B cell (primary cell): ENCODE results near the gene OR4E2. TPM values are rescaled to one million over a fixed set of nuclear protein-coding genes. Genes with fewer than 3 reads are reported as not detected.

Experiments
- ATAC-seq: fragments of 200-7000 bp; cut with Tn5 transposase; one replicate; pipeline ENCODE4 v1.10.0; 2021; ENCODE audit warnings: low read depth, mild to moderate bottlenecking, moderate number of reproducible peaks, moderate library complexity
- CTCF ChIA-PET: fragments of 350-600 bp; sonication (Branson Sonifier 250); formaldehyde crosslinking; loops from one replicate; lab custom pipeline; 2021; ENCODE audit warnings: antibody characterized with exemption, inconsistent platforms; lab: Charles Lee
- POLR2A ChIA-PET: fragments of 350-600 bp; sonication (Branson Sonifier 250); formaldehyde crosslinking; loops from one replicate; lab custom pipeline; 2021; ENCODE audit warnings: antibody characterized with exemption; lab: Charles Lee
- DNase-seq: peaks from one replicate; pipeline ENCODE4 v3.0.0; 2013
- H2AFZ ChIP-seq: 2 replicates; pipeline ENCODE4 v1.6.1; 2012; ENCODE audit warnings: mild to moderate bottlenecking, low read depth, low read length; ENCODE audit not compliant: insufficient read depth, poor library complexity, severe bottlenecking
- H3K27ac ChIP-seq, 2 donors: 1 replicate in 1 of 2; 2 replicates in 1 of 2; pipeline ENCODE4 v1.5.1; 2012 to 2013; ENCODE audit warnings: low read length in 2 of 2, mild to moderate bottlenecking in 2 of 2, moderate library complexity in 1 of 2
- H3K27me3 ChIP-seq, 4 experiments: fragments of 200-600 bp in 1 of 4; sonication (generic) in 1 of 4; replicated peaks in 1 of 4; 1 replicate in 2 of 4; 2 replicates in 2 of 4; pipeline versions ENCODE4 v1.6.1 to v1.7.0; 2013 to 2016; ENCODE audit warnings: low read length in 3 of 4, mild to moderate bottlenecking in 2 of 4, mixed read lengths in 1 of 4, moderate library complexity in 1 of 4; ENCODE audit not compliant: insufficient read depth in 4 of 4, control insufficient read depth in 3 of 4; ENCODE audit errors: control extremely low read depth in 1 of 4
- H3K36me3 ChIP-seq, 2 experiments: replicated peaks in 1 of 2; 1 replicate in 1 of 2; 2 replicates in 1 of 2; pipeline versions ENCODE4 v1.6.1 to v1.7.1; 2013; ENCODE audit warnings: low read length in 1 of 2; ENCODE audit not compliant: insufficient read depth in 2 of 2, control insufficient read depth in 1 of 2; ENCODE audit errors: control extremely low read depth in 1 of 2, extremely low read depth in 1 of 2
- H3K4me1 ChIP-seq, 2 donors: fragments of 200-600 bp in 1 of 2; sonication (generic) in 1 of 2; 1 replicate in 1 of 2; 2 replicates in 1 of 2; pipeline versions ENCODE4 v1.5.1 to v1.6.1; 2013 to 2017; ENCODE audit warnings: low read length in 2 of 2; ENCODE audit not compliant: control insufficient read depth in 2 of 2, insufficient read depth in 2 of 2
- H3K4me2 ChIP-seq: replicated peaks from 2 replicates; pipeline ENCODE3; 2012; ENCODE audit warnings: mild to moderate bottlenecking, low read depth, low read length; ENCODE audit not compliant: poor library complexity, severe bottlenecking
- H3K4me3 ChIP-seq, 5 experiments: fragments of 200-600 bp in 1 of 5; sonication (generic) in 1 of 5; 1 replicate in 3 of 5; 2 replicates in 2 of 5; pipeline versions ENCODE4 v1.5.1 to v1.7.0; 2011 to 2016; ENCODE audit warnings: low read length in 4 of 5, mild to moderate bottlenecking in 4 of 5, low read depth in 2 of 5, control low read depth in 1 of 5, moderate library complexity in 1 of 5; ENCODE audit not compliant: insufficient read depth in 1 of 5; ENCODE audit errors: control extremely low read depth in 1 of 5, extremely low read depth in 1 of 5
- H3K79me2 ChIP-seq: fragments of 200-600 bp; sonication (generic); one replicate; pipeline ENCODE4 v1.6.0; 2016; ENCODE audit warnings: low read length; ENCODE audit not compliant: control insufficient read depth, insufficient read depth
- H3K9ac ChIP-seq: fragments of 200-600 bp; sonication (generic); 2 replicates; pipeline ENCODE4 v1.6.1; 2017; ENCODE audit warnings: mild to moderate bottlenecking, low read length, moderate library complexity
- H3K9me3 ChIP-seq, 3 donors: one replicate each; pipeline versions ENCODE4 v1.6.1 to v1.7.1; 2013; ENCODE audit warnings: low read length in 2 of 3; ENCODE audit not compliant: control insufficient read depth in 2 of 3, insufficient read depth in 1 of 3; ENCODE audit errors: control extremely low read depth in 1 of 3
- H4K20me1 ChIP-seq: 2 replicates; pipeline ENCODE4 v1.6.0; 2012; ENCODE audit warnings: mild to moderate bottlenecking, low read length; ENCODE audit not compliant: insufficient read depth, control insufficient read depth, poor library complexity, severe bottlenecking
- H3K27ac Mint-ChIP-seq: one replicate; pipeline ENCODE4 v1.8.0; 2021; ENCODE audit warnings: mixed read lengths
- H3K27me3 Mint-ChIP-seq: one replicate; pipeline ENCODE4 v1.8.0; 2021; ENCODE audit warnings: mixed read lengths
- H3K4me1 Mint-ChIP-seq: one replicate; pipeline ENCODE4 v1.8.0; 2021; ENCODE audit warnings: mixed read lengths
- H3K4me3 Mint-ChIP-seq: one replicate; pipeline ENCODE4 v1.8.0; 2021; ENCODE audit warnings: mixed read lengths
- H3K9me3 Mint-ChIP-seq: one replicate; pipeline ENCODE4 v1.8.0; 2022; ENCODE audit warnings: mixed read lengths; ENCODE audit not compliant: insufficient read depth
- CTCF ChIP-seq: fragments of 200-600 bp; IDR thresholded peaks from one replicate; pipeline ENCODE4 v1.8.0; 2022; ENCODE audit warnings: antibody characterized with exemption, mild to moderate bottlenecking
- EZH2 ChIP-seq: IDR thresholded peaks from 2 replicates; pipeline ENCODE4 v1.6.1; 2012; ENCODE audit warnings: borderline replicate concordance, low read depth, mild to moderate bottlenecking, moderate library complexity, low read length; ENCODE audit not compliant: insufficient read depth, poor library complexity, severe bottlenecking
- WGBS: methylation state at CpG from one replicate; pipeline ENCODE4 v1.1.5; 2013; ENCODE audit warnings: missing lambda C conversion rate; ENCODE audit not compliant: insufficient coverage; 5-methylcytosine and 5-hydroxymethylcytosine counted together
- intact Hi-C: fragments of 100-400 bp; cut with micrococcal nuclease; formaldehyde crosslinking; loops from one replicate; pipeline ENCODE4 v1.10.0; 2022
- polyA plus RNA-seq: library from polyadenylated mRNA; depleted of rRNA; stranded (reverse); fragments of >200 nt; gene quantifications from 2 replicates; pipeline ENCODE4 v1.2.3, GENCODE V29; 2012
- total RNA-seq, 2 donors: library from RNA; stranded (reverse); fragments of 120-200 nt in 1 of 2; gene quantifications; 1 replicate in 1 of 2; 2 replicates in 1 of 2; pipeline versions ENCODE4 v1.2.3 to v1.2.4, GENCODE V29; 2013 to 2022

OR4E2 gene
- total and polyA plus RNA-seq, 2 donors (not counting 1 experiment from before 2014, with no cell fraction given) = not detected

GRCh38 chr14:21631084-21631483 is 22.6 kb upstream of the OR4E2 start:
- WGBS = 50% methylated on average over 2 of the region's 3 CpGs
- Histone ChIP-seq H3K4me3 (no peak overlapping the region), H3K4me1 (no peaks in the 10 kb centered on the region), H2AFZ (no peak overlapping the region), H3K79me2 (no peaks in the 10 kb centered on the region), H4K20me1 (no peaks in the 10 kb centered on the region), H3K9ac (no peak overlapping the region), H3K4me2 (no peak overlapping the region), H3K27me3 (peaks cover 0 to 2% (median 0%) of the 10 kb centered on the region in 4 experiments), H3K27ac (no peak overlapping the region), H3K9me3 (peaks cover 0 to 2% (median 0%) of the 10 kb centered on the region in 3 donors), H3K36me3 (no peaks in the 10 kb centered on the region)
- no peaks in the 10 kb centered on the region for H3K4me1 Mint-ChIP-seq
- ChIA-PET CTCF (no interaction called here), POLR2A (no interaction called here)
- peaks cover 5% of the 10 kb centered on the region for H3K9me3 Mint-ChIP-seq
- TF ChIP-seq EZH2 (no peak), CTCF (no peak)
- no peak overlapping the region for H3K27ac Mint-ChIP-seq
- no peak overlapping the region for H3K4me3 Mint-ChIP-seq
- no peak for DNase-seq
- intact Hi-C loops = no loop called here
- ATAC-seq = no peak
- peaks cover 35% of the 10 kb centered on the region for H3K27me3 Mint-ChIP-seq

- H3K4me3 Mint-ChIP-seq = no peak within 1 kb of the TSS
- no peak within 1 kb of the TSS for H3K27ac ChIP-seq
- H4K20me1 ChIP-seq = no peaks in the 10 kb centered on the region
- no peaks in the 10 kb centered on the region for H3K4me1 ChIP-seq
- H2AFZ ChIP-seq = no peak within 1 kb of the TSS
- ATAC-seq = no peak
- POLR2A ChIA-PET = no interaction called here
- WGBS = 80% methylated on average over 2 of the region's 4 CpGs
- intact Hi-C loops = no loop called here
- H3K79me2 ChIP-seq = no peaks in the 10 kb centered on the region
- no peaks in the 10 kb centered on the region for H3K4me1 Mint-ChIP-seq
- H3K9me3 Mint-ChIP-seq = peaks cover 3% of the 10 kb centered on the region
- H3K4me2 ChIP-seq = no peak within 1 kb of the TSS
- peaks cover 15% of the 10 kb centered on the region for H3K27me3 Mint-ChIP-seq
- H3K9me3 ChIP-seq = peaks cover 0 to 2% (median 0%) of the 10 kb centered on the region in 3 donors
- no peak within 1 kb of the TSS for H3K4me3 ChIP-seq
- no peak for DNase-seq
- no peak within 1 kb of the TSS for H3K27ac Mint-ChIP-seq
- H3K9ac ChIP-seq = no peak within 1 kb of the TSS
- no peaks in the 10 kb centered on the region for H3K27me3 ChIP-seq
- no peaks in the 10 kb centered on the region for H3K36me3 ChIP-seq
- TF ChIP-seq CTCF (no peak), EZH2 (no peak)
- CTCF ChIA-PET = interaction anchor here (0.7 kb wide), 1 partner anchor 344 kb away, joined by 3 read pairs; no protein-coding TSS in a partner anchor
Observed at GRCh38 chr14:21634840-21635239, 18.8 kb upstream of the OR4E2 start, which contains the start of gene OR10G2. Gene OR10G2 (minus strand): TSS chr14:21634940. CDS start chr14:21634842, 98 bp downstream.
